ENCODE data around the gene ANAPC15.

The ANAPC15 gene

GRCh38 chr11:72120930-72121329 is 8.4 kb upstream of the ANAPC15 start:
- H3K4me2 ChIP-seq (ENCODE audit: low read length): no peak overlapping the region
- TF ChIP-seq EZH2phosphoT487 (IDR thresholded peaks at IDR 0.05; ENCODE audit: borderline replicate concordance, low read length) (no peak), CTCF (IDR thresholded peaks at IDR 0.05; ENCODE audit: low read depth, low read length, poor library complexity, severe bottlenecking) (no peak)

GRCh38 chr11:72119198-72119597 is 6.7 kb upstream of the ANAPC15 start:
- no peak overlapping the region for H3K4me2 ChIP-seq (ENCODE audit: low read length)
- no peaks in the 10 kb centered on the region for H3K27me3 ChIP-seq (ENCODE audit: control insufficient read depth, low read length)
- TF ChIP-seq CTCF (IDR thresholded peaks at IDR 0.05; ENCODE audit: low read depth, low read length, poor library complexity, severe bottlenecking) (no peak), EZH2phosphoT487 (IDR thresholded peaks at IDR 0.05; ENCODE audit: borderline replicate concordance, low read length) (no peak)
- H3K9me3 ChIP-seq (ENCODE audit: control insufficient read depth, insufficient read depth, low read length): peaks cover 2% of the 10 kb centered on the region; the same call in 1 of the 2 replicates
- H3K27ac ChIP-seq (ENCODE audit: low read depth, low read length): no peak overlapping the region
- no peak overlapping the region for H3K4me3 ChIP-seq (ENCODE audit: low read length)
- H3K4me1 ChIP-seq (ENCODE audit: control insufficient read depth, low read length): no peaks in the 10 kb centered on the region
- no peaks in the 10 kb centered on the region for H3K36me3 ChIP-seq (ENCODE audit: control insufficient read depth, low read length)
- H3F3A ChIP-seq (ENCODE audit: control insufficient read depth, insufficient read depth): no peaks in the 10 kb centered on the region
- no peaks in the 10 kb centered on the region for H3K9me2 ChIP-seq (replicated peaks; ENCODE audit: control insufficient read depth, low read length)
- H4K20me1 ChIP-seq (ENCODE audit: control insufficient read depth, insufficient read depth, low read depth, low read length): no peaks in the 10 kb centered on the region
- no peaks in the 10 kb centered on the region for H3K79me2 ChIP-seq (ENCODE audit: control insufficient read depth, low read length)

More at GRCh38 chr11:72120930-72121329, 8.4 kb upstream of the ANAPC15 start:
- H3K4me3 ChIP-seq (ENCODE audit: low read length): no peak overlapping the region
- H3F3A ChIP-seq (ENCODE audit: control insufficient read depth, insufficient read depth): no peaks in the 10 kb centered on the region
- no peaks in the 10 kb centered on the region for H3K79me2 ChIP-seq (ENCODE audit: control insufficient read depth, low read length)
- no peaks in the 10 kb centered on the region for H3K27me3 ChIP-seq (ENCODE audit: control insufficient read depth, low read length)
- H3K27ac ChIP-seq (ENCODE audit: low read depth, low read length): no peak overlapping the region
- no peaks in the 10 kb centered on the region for H3K9me2 ChIP-seq (replicated peaks; ENCODE audit: control insufficient read depth, low read length)
- H3K4me1 ChIP-seq (ENCODE audit: control insufficient read depth, low read length): no peaks in the 10 kb centered on the region
- no peaks in the 10 kb centered on the region for H3K36me3 ChIP-seq (ENCODE audit: control insufficient read depth, low read length)
- no peaks in the 10 kb centered on the region for H4K20me1 ChIP-seq (ENCODE audit: control insufficient read depth, insufficient read depth, low read depth, low read length)
- H3K9me3 ChIP-seq (ENCODE audit: control insufficient read depth, insufficient read depth, low read length): peaks cover 14% of the 10 kb centered on the region

GRCh38 chr11:72116019-72116755 is 3.7 kb upstream of the ANAPC15 start:
- no peak overlapping the region for H3K4me2 ChIP-seq (ENCODE audit: low read length)
- H4K20me1 ChIP-seq (ENCODE audit: control insufficient read depth, insufficient read depth, low read depth, low read length): no peaks in the 10 kb centered on the region
- 0 out of 2 replicates have a peak, but pooled peaks cover 3% of the 10 kb centered on the region for H3K9me2 ChIP-seq (replicated peaks; ENCODE audit: control insufficient read depth, low read length)
- no peaks in the 10 kb centered on the region for H3K27me3 ChIP-seq (ENCODE audit: control insufficient read depth, low read length)
- H3K36me3 ChIP-seq (ENCODE audit: control insufficient read depth, low read length): no peaks in the 10 kb centered on the region; the same call in 1 of the 2 replicates
- H3K9me3 ChIP-seq (ENCODE audit: control insufficient read depth, insufficient read depth, low read length): no peaks in the 10 kb centered on the region
- H3F3A ChIP-seq (ENCODE audit: control insufficient read depth, insufficient read depth): no peaks in the 10 kb centered on the region
- H3K4me3 ChIP-seq (ENCODE audit: low read length): no peak overlapping the region
- H3K27ac ChIP-seq (ENCODE audit: low read depth, low read length): no peak overlapping the region
- H3K4me1 ChIP-seq (ENCODE audit: control insufficient read depth, low read length): peaks cover 16% of the 10 kb centered on the region
- peaks cover 6% of the 10 kb centered on the region for H3K79me2 ChIP-seq (ENCODE audit: control insufficient read depth, low read length)
- TF ChIP-seq EZH2phosphoT487 (IDR thresholded peaks at IDR 0.05; ENCODE audit: borderline replicate concordance, low read length) (no peak), CTCF (IDR thresholded peaks at IDR 0.05; ENCODE audit: low read depth, low read length, poor library complexity, severe bottlenecking) (no peak)

Data from DOHH2 (cell line).